Adrenal gland (tissue), 12 donors: Measurements from ENCODE around the gene THBD. TPM values are rescaled to one million over a fixed set of nuclear protein-coding genes. Genes with fewer than 3 reads are reported as not detected.

Experiments used
- DNase-seq, 7 donors: peaks; one replicate each; pipeline ENCODE4 v3.0.0-alpha.2; 2019 to 2020
- H3K27ac ChIP-seq, 5 donors: fragments of 200-600 bp; sonication (generic) in 4 of 5; 1 replicate in 3 of 5; 2 replicates in 2 of 5; pipeline versions ENCODE4 v1.5.1 to v1.8.0; 2016 to 2020; ENCODE audit warnings: mild to moderate bottlenecking in 1 of 5
- H3K27me3 ChIP-seq: fragments of 200-600 bp; 2 replicates; pipeline ENCODE4 v1.8.0; 2021
- H3K36me3 ChIP-seq, 2 donors: fragments of 200-600 bp; replicated peaks in 1 of 2; 1 replicate in 1 of 2; 2 replicates in 1 of 2; pipeline versions ENCODE4 v1.5.1 to v1.8.0; 2018 to 2022
- H3K4me1 ChIP-seq, 2 donors: fragments of 200-600 bp; replicated peaks in 1 of 2; 1 replicate in 1 of 2; 2 replicates in 1 of 2; pipeline versions ENCODE4 v1.5.1 to v1.8.0; 2018 to 2021
- H3K4me3 ChIP-seq, 4 donors: fragments of 200-600 bp; sonication (generic) in 3 of 4; one replicate each; pipeline ENCODE4 v1.5.1; 2016 to 2018
- H3K9me3 ChIP-seq, 3 donors: fragments of 200-600 bp; sonication (generic) in 1 of 3; replicated peaks in 1 of 3; 1 replicate in 2 of 3; 2 replicates in 1 of 3; pipeline versions ENCODE4 v1.5.1 to v1.8.0; 2016 to 2021
- POLR2A ChIP-seq, 2 donors: fragments of 450-650 bp; IDR thresholded peaks; one replicate each; pipeline ENCODE4 v1.6.1; 2017; ENCODE audit warnings: antibody characterized with exemption in 2 of 2, mild to moderate bottlenecking in 2 of 2, moderate library complexity in 1 of 2
- WGBS, 4 donors: extraction: QIAGEN DNeasy Blood & Tissue Kit in 2 of 4; methylation state at CpG; one replicate each; pipeline versions ENCODE4 v1.1.5 to v1.1.7; 2013 to 2017; 5-methylcytosine and 5-hydroxymethylcytosine counted together
- intact Hi-C, 2 donors: fragments of 100-400 bp; cut with DNase I; formaldehyde crosslinking; loops; one replicate each; pipeline versions ENCODE4 v1.14.1 to v1.15.0; 2022 to 2023
- polyA plus RNA-seq, 3 donors: library from polyadenylated mRNA; stranded (reverse); fragments of 200-250 nt in 2 of 3; fragments of 350-450 nt in 1 of 3; fragmentation: Illumina TruSeq in 1 of 3; extraction: RNeasy Lipid Tissue Mini Kit (QIAGEN cat#74804) in 1 of 3; gene quantifications; one replicate each; pipeline ENCODE4 v1.2.3, GENCODE V29; 2013 to 2014
- total RNA-seq, 9 donors: library from RNA; depleted of rRNA in 4 of 9; stranded (reverse); fragments of >200 nt in 4 of 9; fragments of 120-200 nt in 1 of 9; fragmentation: NEBNext Ultra II Directional in 1 of 9; extraction: Animal tissue kit (Norgen Biotek cat#: 25700) in 1 of 9; gene quantifications; one replicate each; pipeline versions ENCODE4 v1.1.0 to v1.2.4, GENCODE V29; 2013 to 2023
- TF ChIP-seq, protein P1 (sequence below), 6 experiments: fragments of 450-650 bp in 4 of 6; fragments of 200-600 bp in 2 of 6; sonication (generic) in 1 of 6; IDR thresholded peaks; 1 replicate in 5 of 6; 2 replicates in 1 of 6; pipeline versions ENCODE4 v1.5.1 to v1.8.0; 2016 to 2021; ENCODE audit warnings: antibody characterized with exemption in 6 of 6, mild to moderate bottlenecking in 2 of 6, moderate library complexity in 1 of 6
- donor health status: healthy with polysubstance abuse.
- donor health status: Bipolar disorder and iron deficiency.
- donor health status: DM: yes; HTN: yes; CAD: no.
- donor health status: DM: no; HTN: no; CAD: no.
- donor health status: DM: no; HTN: no; CAD: no.
- donor health status: DM: yes; HTN: yes; CAD: no.

THBD gene
- total and polyA plus RNA-seq, 12 donors: 1.2 to 58.0 (median 17.5) TPM

DNA sequence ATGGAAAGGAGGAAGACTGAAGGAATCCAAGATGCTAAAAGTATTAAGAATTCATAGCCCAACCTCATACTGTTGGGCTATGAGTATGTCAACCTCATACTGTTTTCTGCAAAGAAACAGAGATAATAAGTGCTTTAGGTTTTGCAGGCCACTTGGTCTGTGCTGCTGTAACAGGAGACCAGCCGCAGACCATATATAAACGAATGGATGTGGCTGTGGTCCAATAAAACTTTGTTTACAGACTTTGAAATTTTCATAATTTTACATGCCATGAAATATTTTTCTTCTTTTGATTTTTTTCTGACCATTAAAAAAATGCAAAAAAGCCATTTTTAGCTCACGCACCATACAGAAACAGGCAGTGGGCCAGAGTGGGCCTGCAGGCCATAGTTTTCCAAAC lies 13.7 kb upstream of the THBD start:
- no peaks in the 10 kb centered on the region for H3K9me3 ChIP-seq
- no peaks in the 10 kb centered on the region for H3K36me3 ChIP-seq
- H3K27me3 ChIP-seq: no peaks in the 10 kb centered on the region
- intact Hi-C loops: no loop called here
- TF ChIP-seq POLR2A (IDR thresholded peaks at IDR 0.05): no peak
- TF ChIP-seq, protein P1, sequence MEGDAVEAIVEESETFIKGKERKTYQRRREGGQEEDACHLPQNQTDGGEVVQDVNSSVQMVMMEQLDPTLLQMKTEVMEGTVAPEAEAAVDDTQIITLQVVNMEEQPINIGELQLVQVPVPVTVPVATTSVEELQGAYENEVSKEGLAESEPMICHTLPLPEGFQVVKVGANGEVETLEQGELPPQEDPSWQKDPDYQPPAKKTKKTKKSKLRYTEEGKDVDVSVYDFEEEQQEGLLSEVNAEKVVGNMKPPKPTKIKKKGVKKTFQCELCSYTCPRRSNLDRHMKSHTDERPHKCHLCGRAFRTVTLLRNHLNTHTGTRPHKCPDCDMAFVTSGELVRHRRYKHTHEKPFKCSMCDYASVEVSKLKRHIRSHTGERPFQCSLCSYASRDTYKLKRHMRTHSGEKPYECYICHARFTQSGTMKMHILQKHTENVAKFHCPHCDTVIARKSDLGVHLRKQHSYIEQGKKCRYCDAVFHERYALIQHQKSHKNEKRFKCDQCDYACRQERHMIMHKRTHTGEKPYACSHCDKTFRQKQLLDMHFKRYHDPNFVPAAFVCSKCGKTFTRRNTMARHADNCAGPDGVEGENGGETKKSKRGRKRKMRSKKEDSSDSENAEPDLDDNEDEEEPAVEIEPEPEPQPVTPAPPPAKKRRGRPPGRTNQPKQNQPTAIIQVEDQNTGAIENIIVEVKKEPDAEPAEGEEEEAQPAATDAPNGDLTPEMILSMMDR (IDR thresholded peaks at IDR 0.05): no peak
- H3K27ac ChIP-seq: no peak overlapping the region
- DNase-seq: no peak
- 81 to 91% (median 87%) methylated on average over 3 of the region's 3 CpGs for WGBS, 4 donors
- H3K4me1 ChIP-seq: peaks cover 9 to 29% of the 10 kb centered on the region in 2 donors
- no peak overlapping the region for H3K4me3 ChIP-seq

DNA sequence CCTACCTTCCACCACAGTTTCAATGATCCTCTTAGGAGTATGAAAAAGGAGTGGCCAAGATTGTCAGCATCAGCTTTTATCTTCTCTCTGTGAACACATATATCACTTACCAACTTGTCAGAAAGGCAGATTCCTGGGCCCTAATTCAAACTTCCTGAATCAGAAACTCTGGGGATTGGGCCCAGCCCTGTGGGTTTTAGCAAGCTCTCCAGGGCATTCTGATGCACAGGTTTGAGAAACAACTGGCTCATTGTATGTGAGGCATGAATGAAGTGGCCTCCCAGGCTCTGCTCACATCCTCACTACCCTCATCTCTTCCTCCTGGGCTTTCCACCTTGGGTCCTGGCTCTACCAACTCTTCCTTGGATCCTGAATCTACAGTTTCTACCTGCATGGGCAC lies 13.2 kb upstream of the THBD start:
- H3K36me3 ChIP-seq: no peaks in the 10 kb centered on the region
- intact Hi-C loops: no loop called here
- peaks cover 9 to 29% of the 10 kb centered on the region in 2 donors for H3K4me1 ChIP-seq
- H3K9me3 ChIP-seq: no peaks in the 10 kb centered on the region
- H3K4me3 ChIP-seq: no peak overlapping the region
- TF ChIP-seq, protein P1 (IDR thresholded peaks at IDR 0.05): no peak
- TF ChIP-seq POLR2A (IDR thresholded peaks at IDR 0.05): no peak
- DNase-seq: no peak
- no peaks in the 10 kb centered on the region for H3K27me3 ChIP-seq
- peak overlapping the region in 1 of 5 donors; percentile 57 for H3K27ac ChIP-seq

DNA sequence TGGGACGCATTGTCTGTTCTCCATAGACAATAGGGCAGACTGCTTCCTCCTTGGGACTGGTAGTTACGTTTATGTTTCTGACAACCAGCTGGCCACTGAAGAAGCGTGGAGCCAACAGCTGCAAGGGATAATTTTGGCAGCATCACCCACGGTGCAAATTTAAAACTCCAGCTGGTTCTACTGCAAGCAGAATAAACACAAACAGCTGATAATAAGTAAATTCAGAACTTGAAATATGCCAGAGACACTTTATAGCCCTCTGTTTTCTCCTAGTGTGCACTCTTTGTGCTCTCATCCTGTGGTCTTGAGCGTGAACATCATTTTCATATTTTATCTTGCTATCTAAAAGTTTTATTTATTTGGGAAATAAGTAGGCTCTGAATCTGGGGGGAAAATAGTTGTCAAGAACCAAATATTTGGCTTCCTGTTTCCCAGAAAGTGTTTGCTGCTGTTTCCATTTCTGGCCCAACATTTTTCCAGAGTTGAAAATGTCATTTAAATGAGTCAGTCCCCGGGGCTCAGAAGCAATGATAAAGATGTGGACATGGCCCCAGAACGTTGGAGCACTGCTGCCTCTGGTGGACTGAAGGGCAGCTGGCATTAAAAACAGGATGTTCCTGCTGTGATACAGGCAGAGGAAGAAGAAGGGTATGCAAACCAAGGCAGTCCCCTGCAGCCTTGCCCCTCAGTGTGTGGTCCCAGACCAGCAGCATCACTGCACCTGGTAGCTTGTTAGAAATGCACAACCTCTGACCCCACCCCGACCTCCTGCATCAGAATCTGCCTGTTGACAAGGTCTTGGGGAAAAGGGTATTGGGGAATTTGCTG lies 12.5 kb upstream of the THBD start:
- Histone ChIP-seq H3K4me1 (peaks cover 9 to 29% of the 10 kb centered on the region in 2 donors), H3K27ac (peak overlapping the region in 2 of 5 donors; percentile 58 to 69), H3K27me3 (no peaks in the 10 kb centered on the region), H3K9me3 (no peaks in the 10 kb centered on the region), H3K4me3 (no peak overlapping the region), H3K36me3 (no peaks in the 10 kb centered on the region)
- 32 to 44% (median 40%) methylated on average over 7 to 8 of the region's 8 CpGs for WGBS, 4 donors
- TF ChIP-seq, protein P1 (IDR thresholded peaks at IDR 0.05): peak; percentile 40 to 71 (median 68)
- TF ChIP-seq POLR2A (IDR thresholded peaks at IDR 0.05): no peak
- intact Hi-C loops: no loop called here
- peak in 6 of 7 donors; percentile 69 to 81 (median 77) for DNase-seq

DNA sequence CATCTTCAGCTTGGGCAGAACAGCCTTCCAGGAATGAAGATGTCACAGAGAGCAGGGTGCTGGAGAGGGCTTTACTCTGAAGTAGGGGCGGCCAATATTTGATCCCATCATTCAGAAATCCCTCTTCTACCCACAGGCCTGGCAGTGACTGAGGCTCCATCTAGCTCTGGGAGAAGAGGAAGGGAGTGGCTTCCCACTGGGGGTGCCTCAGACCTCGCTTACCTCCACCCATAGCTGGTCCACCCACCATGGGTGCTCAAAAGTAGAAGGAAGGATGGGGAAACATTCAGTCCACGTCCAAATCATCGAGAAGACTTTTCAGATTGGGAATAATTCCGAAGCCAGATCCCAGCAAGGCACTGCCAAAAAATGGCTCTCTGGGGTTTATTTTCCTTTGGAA lies 11.8 kb upstream of the THBD start:
- Histone ChIP-seq H3K4me1 (peaks cover 9 to 29% of the 10 kb centered on the region in 2 donors), H3K4me3 (no peak overlapping the region), H3K9me3 (no peaks in the 10 kb centered on the region), H3K36me3 (no peaks in the 10 kb centered on the region), H3K27me3 (no peaks in the 10 kb centered on the region), H3K27ac (peak overlapping the region in 3 of 5 donors; percentile 15 to 69 (median 58))
- intact Hi-C loops: no loop called here
- DNase-seq: no peak
- WGBS, 4 donors: 72 to 83% (median 74%) methylated on average over 5 of the region's 5 CpGs
- TF ChIP-seq, protein P1 (IDR thresholded peaks at IDR 0.05): no peak
- TF ChIP-seq POLR2A (IDR thresholded peaks at IDR 0.05): no peak
